ENCODE measurements around the gene TBC1D22A. TPM values are rescaled to one million over a fixed set of nuclear protein-coding genes. Genes with fewer than 3 reads are reported as not detected.
"Not testable (repeated sequence)": the region's sequence is repeated elsewhere in the genome, so short reads cannot be mapped to it uniquely, and the experiment has no call there.

The TBC1D22A gene
- total RNA-seq, 1 donor from 2014 or later = 87.8 TPM

DNA sequence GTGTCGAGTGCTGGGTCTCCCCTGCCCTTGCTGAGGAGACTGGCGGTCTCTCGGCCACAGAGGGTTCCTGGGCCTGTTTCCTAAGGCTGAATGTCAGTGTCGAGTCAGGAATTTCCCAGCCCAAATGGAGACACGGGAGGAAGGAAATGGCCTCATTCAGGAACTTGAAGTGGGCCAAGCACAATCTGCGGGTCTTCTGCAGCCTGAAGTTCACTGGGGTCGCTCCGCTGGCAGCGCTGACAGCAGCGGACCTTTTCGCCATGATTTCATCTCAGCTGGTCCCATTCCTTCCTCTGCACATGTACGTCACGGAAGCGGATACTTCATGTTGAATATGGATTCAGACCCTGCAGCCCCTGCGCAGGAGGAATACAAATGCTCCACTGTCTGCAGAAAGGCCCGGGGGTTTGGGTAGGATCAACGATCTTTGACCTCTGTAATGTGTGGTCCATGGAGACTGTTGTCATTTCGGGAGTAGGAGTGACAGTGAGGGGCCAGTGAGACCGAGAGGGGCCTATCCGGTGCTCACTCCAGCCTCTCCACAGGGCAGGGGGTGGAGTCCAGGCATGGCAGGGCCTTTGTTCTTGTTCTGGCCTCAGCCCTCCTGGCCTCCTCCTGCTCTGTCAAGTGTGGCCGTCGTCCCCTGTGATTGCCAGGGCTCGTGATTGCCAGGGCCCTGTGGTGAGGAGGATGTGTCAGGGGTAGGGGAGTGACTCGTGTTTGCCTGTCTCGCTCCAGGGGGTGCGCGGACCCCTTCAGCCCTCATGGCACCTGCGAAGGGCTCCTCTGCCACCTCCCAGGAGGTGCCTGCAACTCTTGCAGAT is 402.3 kb downstream of the TBC1D22A start:
- H3K27ac ChIP-seq = no peak overlapping the region
- no peaks in the 10 kb centered on the region for H3K9me3 ChIP-seq
- H3K4me3 ChIP-seq = no peak overlapping the region
- peaks cover 0 to 7% of the 10 kb centered on the region in 2 donors for H3K36me3 ChIP-seq
- no peaks in the 10 kb centered on the region for H3K27me3 ChIP-seq
- DNase-seq (ENCODE audit: low spot score in 2 of 2) = peak in 1 of 2 donors; percentile 50
- intact Hi-C loops (cut with DNase I) = no loop called here
- no peak for TF ChIP-seq CTCF (IDR thresholded peaks at IDR 0.05)
- no peaks in the 10 kb centered on the region for H3K4me1 ChIP-seq

GRCh38 chr22:47165338-47166032 is 403.0 kb downstream of the TBC1D22A start:
- Histone ChIP-seq H3K27ac (no peak overlapping the region), H3K4me1 (no peaks in the 10 kb centered on the region), H3K9me3 (no peaks in the 10 kb centered on the region), H3K36me3 (peaks cover 0 to 7% of the 10 kb centered on the region in 2 donors), H3K4me3 (no peak overlapping the region), H3K27me3 (no peaks in the 10 kb centered on the region)
- intact Hi-C loops (cut with DNase I) = no loop called here
- no peak for TF ChIP-seq CTCF (IDR thresholded peaks at IDR 0.05)
- DNase-seq (ENCODE audit: low spot score in 2 of 2) = peak in 1 of 2 donors; percentile 55

- no peak for DNase-seq (ENCODE audit: low spot score in 2 of 2)
- TF ChIP-seq CTCF (IDR thresholded peaks at IDR 0.05) = no peak
- Histone ChIP-seq H3K27me3 (no peaks in the 10 kb centered on the region), H3K36me3 (peaks cover 0 to 7% of the 10 kb centered on the region in 2 donors), H3K4me3 (no peak overlapping the region), H3K9me3 (no peaks in the 10 kb centered on the region), H3K4me1 (no peaks in the 10 kb centered on the region), H3K27ac (no peak overlapping the region)
- intact Hi-C loops (cut with DNase I) = no loop called here
Observed at GRCh38 chr22:47166033-47166404, 403.6 kb downstream of the TBC1D22A start.

GRCh38 chr22:47166446-47167016 is 404.1 kb downstream of the TBC1D22A start:
- Histone ChIP-seq H3K27ac (no peak overlapping the region), H3K9me3 (no peaks in the 10 kb centered on the region), H3K36me3 (peaks cover 0 to 7% of the 10 kb centered on the region in 2 donors), H3K4me3 (no peak overlapping the region), H3K27me3 (no peaks in the 10 kb centered on the region), H3K4me1 (no peaks in the 10 kb centered on the region)
- TF ChIP-seq CTCF (IDR thresholded peaks at IDR 0.05) = no peak
- peak in 1 of 2 donors; percentile 45 for DNase-seq (ENCODE audit: low spot score in 2 of 2)
- intact Hi-C loops (cut with DNase I) = no loop called here

DNA sequence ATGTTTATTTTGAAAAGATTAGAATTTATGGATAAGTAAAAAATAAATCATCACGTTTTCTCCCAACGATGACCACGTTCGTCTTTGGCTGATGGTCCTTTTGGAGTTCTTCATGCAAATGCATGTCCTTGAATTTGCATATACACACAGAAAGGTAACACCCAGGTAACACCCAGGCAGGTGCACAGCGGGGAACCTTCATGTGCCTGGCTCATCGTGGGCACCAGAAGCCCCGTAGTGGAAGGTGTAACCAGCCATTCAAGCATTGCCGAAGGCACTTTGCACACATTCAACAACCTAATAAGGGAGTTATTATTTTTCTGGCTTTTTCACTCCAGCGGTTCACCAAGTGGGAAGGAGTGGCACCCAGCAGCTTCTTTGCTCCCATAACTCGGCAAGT is 404.6 kb downstream of the TBC1D22A start:
- intact Hi-C loops (cut with DNase I) = no loop called here
- no peak for TF ChIP-seq CTCF (IDR thresholded peaks at IDR 0.05)
- H3K9me3 ChIP-seq = no peaks in the 10 kb centered on the region
- no peak overlapping the region for H3K4me3 ChIP-seq
- H3K4me1 ChIP-seq = no peaks in the 10 kb centered on the region
- H3K27me3 ChIP-seq = no peaks in the 10 kb centered on the region
- peaks cover 0 to 7% of the 10 kb centered on the region in 2 donors for H3K36me3 ChIP-seq
- no peak overlapping the region for H3K27ac ChIP-seq
- DNase-seq (ENCODE audit: low spot score in 2 of 2) = no peak

DNA sequence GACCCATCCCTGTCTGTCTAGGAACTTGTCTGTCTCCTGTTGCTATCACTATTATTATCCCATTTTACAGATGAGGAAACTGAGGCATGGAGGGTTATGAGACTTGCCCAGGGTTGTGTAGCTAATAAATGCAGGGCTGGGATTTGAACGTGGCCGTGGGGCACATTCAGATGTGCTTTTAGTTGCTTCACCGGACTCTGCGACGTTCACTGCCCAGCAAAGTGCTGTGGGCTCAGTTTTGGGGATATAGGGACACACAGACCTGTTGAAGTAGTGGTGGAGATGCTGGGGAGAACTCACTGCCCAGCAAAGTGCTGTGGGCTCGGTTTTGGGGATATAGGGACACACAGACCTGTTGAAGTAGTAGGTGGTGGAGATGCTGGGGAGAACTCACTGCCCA is 405.5 kb downstream of the TBC1D22A start:
- H3K4me3 ChIP-seq; H3K4me1 ChIP-seq; H3K27me3 ChIP-seq; H3K9me3 ChIP-seq; intact Hi-C loops (cut with DNase I); H3K27ac ChIP-seq; H3K36me3 ChIP-seq; DNase-seq (ENCODE audit: low spot score in 2 of 2): not testable (repeated sequence)

Measured in ascending aorta (tissue), 2 donors.